ENCODE results near the gene TMEM106A.
"Not testable (repeated sequence)": the region's sequence is repeated elsewhere in the genome, so short reads cannot be mapped to it uniquely, and the experiment has no call there.

The TMEM106A gene, protein sequence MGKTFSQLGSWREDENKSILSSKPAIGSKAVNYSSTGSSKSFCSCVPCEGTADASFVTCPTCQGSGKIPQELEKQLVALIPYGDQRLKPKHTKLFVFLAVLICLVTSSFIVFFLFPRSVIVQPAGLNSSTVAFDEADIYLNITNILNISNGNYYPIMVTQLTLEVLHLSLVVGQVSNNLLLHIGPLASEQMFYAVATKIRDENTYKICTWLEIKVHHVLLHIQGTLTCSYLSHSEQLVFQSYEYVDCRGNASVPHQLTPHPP

DNA sequence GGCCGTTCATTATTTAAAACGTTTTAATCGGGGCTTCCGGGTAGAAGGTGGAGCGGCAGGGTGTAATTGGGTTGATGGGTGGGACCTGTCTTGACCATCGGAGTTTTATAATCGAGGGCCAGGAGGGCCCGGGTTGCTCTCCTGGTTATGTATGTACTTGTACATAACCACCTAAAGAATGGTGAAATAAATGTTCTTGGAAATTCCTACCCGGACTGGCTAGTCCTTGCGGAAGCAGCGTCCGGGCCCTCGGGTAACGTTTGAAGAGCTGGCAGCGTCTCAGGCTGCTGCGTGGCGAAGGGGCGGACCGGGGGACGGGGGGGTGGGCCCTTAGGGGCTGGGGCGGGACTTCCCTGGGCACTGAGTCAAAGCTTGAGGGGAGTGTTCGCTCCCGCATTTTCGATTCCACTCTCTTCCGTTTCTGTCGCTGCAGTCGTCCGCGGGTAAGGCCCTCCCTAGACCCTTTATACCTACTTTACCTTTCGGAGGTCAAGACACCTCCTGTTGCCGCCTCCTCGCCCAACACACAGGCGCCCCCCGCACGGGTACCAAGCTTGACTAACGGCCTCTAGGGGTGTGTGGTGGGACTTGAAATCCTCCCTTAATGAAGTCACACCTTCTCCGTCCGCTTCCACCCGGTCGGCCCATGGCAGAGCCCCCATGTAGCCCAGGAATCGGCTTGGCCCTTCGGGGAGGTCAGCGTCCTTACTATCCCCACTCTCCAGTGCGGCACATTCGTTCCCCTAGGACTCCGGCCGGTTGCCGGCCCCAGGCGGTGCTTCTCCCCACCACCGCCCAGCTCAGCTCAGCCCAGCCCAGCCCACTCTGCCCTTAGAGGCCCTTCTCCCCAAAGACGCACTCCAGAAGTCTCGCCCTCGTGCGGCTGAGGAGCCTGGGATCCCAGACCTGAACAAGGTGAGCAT lies at the start of gene TMEM106A:
Gene TMEM106A (plus strand): TSS at position 396 of the 923 bp plus-strand sequence. CDS start 1,167 bp downstream, outside the sequence.
- DNase-seq, result peak; percentile 60

DNA sequence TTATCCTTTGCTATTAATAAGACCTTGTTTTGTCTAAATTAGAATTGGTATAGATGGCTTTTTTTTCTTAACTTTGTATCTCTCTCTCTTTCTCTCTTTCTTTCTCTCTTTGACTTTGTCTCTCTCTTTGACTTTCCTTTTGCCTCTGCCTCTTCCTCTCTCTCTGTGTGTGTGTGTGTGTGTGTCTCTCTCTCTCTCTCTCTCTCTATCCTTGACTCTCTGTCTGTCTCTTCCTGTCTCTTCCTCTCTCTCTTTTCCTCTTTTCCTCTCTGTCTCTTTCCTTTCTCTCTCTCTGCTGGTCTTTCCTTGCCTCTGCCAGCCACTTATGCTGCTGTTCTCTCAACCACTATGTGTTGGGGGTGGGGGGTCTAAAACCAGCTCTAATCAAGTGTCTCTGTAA lies 45.7 kb upstream of the TMEM106A start:
- not testable (repeated sequence) for DNase-seq

DNA sequence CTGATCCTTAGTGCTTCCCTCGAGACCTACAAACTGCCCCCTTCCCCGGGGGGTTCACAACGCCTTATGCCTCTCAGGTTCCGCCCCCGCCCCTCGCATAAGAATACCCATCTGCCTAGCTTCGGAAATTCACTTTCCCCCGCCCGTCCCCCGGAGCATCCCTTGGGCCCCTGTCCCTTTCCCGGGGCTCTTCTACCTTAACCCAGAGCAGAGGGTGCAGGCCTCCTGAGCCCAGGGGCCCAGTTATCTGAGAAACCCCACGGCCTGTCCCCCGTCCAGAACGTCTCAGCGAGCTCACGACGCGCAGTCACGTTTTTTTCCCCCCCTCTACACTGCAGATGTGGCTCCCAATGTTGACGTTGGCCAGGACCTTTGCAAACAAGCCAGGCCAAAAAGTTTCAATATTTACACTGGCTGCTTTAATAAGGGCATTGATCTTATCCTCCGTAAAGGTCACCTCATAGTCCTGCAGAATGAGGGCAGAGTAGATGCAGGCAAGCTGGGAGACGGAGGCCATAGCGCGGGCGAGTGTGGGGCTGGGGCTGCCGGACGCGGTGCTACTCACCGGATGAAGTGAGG lies 42.0 kb upstream of the TMEM106A start:
- DNase-seq, result no peak

DNA sequence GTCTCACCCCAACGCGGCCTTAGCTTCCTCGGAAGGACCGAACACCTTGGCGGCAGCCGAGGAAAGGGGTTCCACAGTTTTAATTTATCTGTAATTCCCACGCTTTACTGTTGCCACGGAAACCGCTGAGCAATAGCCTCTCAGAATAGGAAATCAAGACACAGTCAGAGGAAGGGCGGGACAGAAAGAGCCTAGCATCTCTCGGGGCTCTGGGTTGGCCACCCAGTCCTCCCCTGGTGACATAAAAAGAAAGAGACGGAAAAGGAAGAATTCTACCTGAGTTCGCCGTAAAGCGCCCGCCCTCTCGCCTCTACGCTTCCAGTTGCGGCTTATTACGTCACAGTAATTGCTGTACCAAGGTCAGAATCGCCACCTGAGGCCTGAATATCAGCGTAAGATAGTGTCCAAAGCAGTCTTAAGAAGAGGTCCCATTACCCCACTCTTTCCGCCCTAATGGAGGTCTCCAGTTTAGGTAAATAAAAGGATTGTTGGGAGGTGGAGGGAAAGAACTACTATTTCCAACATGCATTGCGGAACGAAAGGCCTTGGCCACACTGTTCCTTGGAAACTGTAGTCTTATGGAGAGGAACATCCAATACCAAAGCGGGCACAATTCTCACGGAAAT lies 41.4 kb upstream of the TMEM106A start:
- peak; percentile 96 for DNase-seq

DNA sequence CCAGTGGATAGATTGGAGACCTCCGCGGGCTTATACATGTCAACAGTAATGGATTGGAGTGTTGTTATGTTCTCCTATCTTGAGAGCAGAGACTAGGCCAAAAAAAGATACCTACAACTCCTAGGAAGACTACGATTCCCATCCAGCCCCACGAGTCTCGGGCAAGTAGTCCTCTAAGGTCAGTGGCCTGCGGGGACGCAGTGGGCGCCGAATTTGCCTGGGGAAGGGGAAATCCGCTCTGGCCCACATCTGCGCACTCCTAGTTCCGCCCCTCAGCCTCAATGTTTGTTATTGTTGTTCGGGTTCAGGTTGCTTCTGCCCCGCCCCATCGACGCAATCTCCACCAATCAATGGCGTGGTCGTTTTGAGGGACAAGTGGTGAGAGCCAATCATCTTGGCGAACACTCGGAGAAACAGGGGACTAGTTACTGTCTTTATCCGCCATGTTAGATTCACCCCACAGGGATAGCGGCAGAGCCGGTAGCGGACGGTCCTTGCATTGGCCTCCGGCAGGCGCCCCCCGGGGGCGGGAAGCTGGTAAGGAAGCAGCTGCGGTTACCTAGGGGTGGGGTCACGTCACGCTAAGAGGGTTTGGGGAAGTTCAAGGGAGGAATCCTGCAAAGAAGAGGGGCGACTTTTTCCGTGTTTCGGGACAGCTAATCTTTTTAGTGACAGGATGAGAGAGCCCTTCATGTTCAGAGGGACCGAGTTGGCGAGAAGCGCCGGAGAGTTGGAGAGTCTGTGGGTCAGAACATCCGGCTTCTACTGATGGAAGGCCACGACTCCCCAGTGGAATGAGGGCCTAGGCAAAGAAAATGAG lies 40.7 kb upstream of the TMEM106A start, which contains the start of gene NBR1:
Gene NBR1 (plus strand): TSS at position 449 of the 820 bp plus-strand sequence. CDS start 4,586 bp downstream, outside the sequence.
- peak; percentile 96 for DNase-seq

DNA sequence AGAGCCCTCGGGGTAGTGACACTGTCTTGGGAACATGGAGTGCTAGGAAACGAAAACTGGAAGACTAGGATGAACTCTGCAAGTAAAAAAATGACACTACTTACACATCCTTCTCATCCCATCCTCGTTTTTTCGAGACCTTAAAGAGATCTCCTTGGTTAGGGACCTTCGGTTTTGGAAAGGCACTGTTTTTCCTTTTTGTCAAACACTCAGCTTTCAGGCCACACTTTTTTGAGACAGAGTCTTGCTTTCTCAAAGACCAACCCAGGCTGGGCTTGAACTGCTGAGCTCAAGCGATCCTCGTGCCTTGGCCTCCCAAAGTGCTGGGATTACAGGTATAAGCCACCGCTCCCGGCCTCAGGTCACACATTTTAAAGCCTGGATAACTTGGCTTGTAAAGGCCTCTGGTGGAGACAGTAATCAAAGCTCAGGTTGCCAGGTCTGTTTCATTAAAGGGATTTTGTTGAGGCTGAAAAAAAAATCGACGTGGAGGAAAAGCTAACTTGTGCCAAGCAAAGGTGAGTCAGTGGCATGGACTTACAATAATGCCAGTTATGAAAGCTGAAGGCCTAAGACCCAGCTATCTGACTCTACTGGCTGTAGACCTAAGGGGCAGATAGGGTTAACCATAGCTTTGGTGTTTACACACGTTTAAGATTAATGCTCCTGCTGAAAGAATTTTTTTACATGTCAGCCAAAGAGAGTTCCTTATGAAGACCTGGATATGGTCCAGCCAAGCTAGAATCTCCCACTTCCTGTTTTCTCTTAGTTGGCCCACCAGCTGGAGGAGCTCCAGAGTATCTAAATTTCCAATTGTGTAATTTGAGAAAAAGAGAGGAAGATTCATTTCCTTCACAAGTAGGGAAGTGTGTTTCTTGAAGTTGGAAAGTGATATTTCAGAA lies 39.8 kb upstream of the TMEM106A start:
- peak; percentile 10 for DNase-seq

DNA sequence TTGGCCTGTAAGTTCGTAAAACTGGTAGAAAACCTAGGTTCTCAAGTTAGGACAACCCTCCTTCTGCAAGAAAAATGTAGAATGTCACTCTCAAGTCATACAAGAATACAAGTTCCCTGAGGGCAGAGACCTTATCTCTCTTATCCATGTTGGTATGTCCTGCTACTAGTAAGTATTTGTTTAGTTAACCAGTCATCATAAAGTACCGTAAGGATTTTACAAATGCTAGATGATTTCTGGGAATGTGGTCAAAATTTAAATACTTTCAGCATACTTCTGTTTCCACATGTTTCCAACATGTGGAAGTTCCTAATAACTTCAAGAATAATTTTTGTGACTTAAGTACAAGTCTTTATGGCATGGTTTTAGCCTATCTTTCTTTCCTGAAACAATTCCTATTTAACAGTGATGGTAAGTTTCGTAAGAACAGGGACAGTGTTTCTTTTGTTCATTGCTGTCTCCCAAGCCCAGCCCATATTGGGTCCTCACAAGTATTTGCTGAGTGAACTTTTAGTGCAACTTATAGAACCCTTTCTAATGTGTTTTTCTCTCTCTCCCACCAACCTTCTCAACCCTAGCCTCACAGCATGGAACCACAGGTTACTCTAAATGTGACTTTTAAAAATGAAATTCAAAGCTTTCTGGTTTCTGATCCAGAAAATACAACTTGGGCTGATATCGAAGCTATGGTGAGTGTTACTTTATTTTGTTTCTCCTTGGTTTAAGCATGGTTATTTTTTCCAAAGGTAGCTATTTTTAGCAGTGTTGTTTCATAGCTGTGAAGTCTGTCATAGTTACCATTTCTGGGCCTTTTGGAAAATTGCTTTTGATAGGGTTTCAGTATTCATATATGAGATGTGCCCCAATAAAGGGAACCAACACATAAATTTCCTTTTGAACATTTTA lies 36.2 kb upstream of the TMEM106A start:
- DNase-seq, result no peak

DNA sequence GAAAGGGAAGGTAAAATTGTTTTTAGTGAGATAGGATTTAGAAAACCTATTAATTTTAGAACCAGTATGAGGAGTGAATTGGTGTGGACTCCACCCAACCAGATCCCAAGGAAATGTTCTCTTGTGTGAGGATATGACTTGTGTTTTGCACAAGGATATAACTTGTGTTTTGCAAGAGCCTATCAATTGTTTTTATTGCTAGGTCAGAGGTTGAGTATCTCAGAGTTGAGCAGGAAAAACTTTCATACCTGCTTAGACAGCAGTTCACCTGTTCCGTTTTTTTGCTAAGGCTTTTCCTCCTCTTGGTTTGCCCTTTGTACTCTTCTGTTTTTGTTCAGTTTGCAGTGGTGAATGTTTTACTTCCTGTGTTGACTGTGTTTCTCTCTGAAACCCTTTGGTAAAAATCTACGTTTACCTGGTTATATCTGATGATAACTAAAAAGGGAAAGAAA lies 35.5 kb upstream of the TMEM106A start:
- no peak for DNase-seq

DNA sequence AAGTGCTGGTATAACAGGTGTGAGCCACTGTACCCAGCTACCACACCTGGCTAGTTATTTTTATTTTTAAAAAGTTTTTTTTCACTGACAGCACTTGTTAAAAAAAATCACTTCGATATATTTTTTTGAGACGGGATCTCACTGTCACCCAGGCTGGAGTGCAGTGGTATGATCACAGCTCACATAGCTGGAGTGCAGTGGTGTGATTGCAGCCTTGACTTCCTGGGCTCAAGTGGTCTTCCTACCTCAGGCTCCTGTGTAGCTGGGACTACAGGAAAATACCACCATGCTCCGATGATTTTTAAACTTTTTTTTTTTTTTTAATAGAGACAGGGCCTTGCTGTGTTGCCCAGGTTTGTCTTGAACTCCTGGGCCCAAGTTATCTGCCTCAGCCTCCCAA lies 27.8 kb upstream of the TMEM106A start:
- DNase-seq, result no peak

DNA sequence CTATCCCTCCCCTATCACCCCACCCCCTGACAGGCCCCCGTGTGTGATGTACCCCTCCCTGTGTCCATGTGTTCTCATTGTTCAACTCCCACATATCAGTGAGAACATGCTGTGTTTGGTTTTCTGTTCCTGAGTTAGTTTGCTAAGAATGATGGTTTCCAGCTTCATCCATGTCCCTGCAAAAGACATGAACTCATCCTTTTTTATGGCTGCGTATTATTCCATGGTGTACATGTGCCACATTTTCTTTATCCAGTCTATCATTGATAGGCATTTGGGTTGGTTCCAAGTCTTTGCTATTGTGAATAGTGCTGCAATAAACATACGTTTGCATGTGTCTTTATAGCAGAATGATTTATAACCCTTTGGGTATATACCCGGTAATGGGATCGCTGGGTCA lies 25.0 kb upstream of the TMEM106A start:
- not testable (repeated sequence) for DNase-seq

DNA sequence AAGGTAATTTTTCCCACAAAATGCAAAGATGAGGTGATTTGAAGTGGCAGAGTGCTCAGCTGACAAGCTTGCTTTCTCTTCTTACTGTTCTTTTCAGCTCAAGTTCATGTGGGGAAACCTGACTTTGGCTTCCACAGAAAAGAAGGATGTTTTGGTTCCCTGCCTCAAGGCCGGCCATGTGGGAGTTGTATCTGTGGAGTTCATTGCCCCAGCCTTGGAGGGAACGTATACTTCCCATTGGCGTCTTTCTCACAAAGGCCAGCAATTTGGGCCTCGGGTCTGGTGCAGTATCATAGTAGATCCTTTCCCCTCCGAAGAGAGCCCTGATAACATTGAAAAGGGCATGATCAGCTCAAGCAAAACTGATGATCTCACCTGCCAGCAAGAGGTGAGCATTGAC lies 18.4 kb upstream of the TMEM106A start:
- DNase-seq, result no peak

DNA sequence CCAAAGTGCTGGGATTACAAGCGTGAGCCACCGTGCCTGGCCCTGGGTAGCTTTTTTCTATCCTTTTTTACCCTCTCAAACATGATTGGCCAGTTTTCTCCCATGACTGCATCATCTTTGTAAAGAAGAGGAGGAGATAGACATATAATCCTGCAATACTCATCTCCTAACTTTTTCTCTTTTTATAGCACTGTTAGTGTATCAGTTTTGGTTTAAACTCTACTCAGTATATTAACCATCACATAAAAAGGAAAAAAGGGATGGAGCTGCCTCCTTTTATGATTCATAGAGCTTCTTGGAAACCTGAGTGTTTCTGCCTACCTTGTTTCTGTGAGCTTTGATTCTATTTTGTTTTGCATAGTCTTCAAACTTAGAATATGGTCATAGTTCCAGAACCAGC lies 12.0 kb upstream of the TMEM106A start:
- no peak for DNase-seq

DNA sequence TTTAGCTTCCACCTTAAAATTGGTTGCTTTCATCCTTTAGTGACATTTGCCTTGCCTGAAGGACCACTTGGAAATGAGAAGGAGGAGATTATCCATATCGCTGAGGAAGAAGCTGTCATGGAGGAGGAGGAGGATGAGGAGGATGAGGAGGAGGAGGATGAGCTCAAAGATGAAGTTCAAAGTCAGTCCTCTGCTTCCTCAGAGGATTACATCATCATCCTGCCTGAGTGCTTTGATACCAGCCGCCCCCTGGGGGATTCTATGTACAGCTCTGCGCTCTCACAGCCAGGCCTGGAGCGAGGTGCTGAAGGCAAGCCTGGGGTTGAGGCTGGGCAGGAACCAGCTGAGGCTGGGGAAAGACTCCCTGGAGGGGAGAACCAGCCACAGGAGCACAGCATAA lies 11.5 kb upstream of the TMEM106A start:
- no peak for DNase-seq

DNA sequence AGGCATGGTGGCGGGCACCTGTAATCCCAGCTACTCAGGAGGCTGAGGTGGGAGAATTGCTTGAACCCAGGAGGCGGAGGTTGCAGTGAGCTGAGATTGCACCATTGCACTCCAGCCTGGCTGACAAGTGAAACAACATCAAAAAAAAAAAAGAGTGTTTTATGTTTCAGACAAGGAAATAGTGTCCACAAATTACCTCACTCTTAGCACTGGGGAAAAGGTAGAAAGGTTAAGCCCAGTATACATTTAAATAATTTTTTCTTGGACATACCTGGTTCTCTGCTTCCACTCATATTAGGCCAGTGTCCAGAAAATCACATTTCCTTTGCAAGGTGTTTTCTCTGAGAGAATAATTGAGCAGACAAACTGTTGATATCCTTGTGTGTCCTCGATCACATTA lies 8.7 kb upstream of the TMEM106A start:
- not testable (repeated sequence) for DNase-seq

DNA sequence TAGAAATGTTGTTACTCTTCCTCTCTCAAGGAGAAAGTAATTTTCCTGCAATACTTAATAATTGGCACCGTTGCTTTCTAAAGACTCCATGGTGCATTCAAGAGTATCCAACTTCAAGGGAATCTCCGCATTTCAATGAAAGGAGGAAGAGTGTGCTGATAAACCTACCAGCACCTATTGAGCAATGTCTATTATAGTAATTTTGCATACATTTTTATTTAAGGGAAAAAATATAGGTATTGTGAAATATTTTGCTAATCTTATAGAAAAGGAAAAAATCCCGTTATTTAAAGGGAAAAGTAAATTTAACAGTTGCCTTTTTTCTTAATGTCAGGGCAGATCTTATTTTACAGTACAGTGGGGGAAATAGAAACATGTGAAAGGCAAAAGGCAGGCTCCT lies 1.1 kb upstream of the TMEM106A start:
- no peak for DNase-seq

DNA sequence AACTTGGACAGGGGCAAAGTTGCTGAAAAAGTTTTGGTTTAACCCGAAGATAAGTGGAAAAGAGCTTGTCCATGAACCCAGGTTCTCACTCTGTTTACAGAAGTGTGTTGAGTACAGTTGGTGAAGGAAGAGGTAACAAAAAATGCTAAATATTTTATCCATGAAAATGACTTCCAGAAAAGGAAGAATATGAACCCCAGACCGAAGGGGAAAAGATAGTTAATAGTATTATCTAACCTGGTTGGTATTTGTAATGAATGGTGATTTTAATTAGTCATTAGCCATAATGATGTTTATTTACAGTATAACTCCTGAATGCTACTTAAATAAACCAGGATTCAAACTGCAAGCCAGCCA lies 574 bp upstream of the TMEM106A start:
- DNase-seq, result no peak

DNA sequence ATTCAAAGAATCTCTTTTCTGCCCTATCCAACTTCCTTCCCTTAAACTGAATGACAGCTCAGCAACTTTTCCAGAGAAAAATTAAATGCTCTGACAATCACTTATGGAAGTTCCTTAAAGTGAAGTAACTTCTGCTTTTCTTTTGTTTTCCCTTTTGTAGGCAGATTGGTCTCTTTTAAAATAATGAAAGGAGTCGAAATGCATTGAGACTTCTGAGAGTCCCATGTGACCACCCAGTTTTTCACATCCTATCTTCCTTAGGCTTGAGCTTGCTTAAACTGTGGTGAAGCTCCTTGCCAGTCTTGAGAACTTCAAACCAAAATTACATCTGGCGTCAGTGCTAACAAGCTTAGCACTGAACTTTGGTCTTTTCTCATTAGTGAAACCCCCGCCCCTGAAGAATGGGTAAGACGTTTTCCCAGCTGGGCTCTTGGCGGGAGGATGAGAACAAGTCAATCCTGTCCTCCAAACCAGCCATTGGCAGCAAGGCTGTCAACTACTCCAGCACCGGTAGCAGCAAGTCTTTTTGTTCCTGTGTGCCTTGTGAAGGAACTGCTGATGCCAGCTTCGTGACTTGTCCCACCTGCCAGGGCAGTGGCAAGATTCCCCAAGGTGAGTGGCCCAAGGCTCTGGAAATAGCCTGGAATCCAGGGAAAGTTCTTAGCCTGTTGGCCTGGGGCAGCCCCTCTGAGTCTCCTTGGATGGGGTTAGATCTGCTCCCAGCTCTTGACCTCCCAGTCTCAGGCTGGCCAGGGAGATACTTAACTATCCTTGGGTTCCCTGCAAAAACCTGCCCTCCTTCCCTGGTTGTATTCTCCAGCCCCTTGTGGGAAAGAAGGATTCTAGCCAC lies 1.2 kb downstream of the TMEM106A start:
- no peak for DNase-seq

DNA sequence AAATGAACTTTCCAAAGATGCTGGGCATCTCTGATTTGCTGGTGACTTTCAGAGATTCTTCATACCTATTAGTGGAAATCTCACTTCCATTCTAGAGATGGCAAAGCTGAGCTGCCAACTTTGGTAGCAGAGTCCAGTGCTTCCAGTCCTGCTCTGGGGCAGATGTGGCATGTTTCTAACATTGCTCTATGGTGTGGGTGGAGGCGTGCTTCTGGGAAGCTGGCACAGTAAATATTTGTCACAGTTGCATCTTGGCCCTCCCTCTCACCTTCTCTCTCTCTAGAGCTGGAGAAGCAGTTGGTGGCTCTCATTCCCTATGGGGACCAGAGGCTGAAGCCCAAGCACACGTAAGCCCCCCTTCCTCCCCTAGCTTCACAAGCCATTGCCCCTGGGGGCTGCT lies 1.9 kb downstream of the TMEM106A start:
- DNase-seq, result no peak

DNA sequence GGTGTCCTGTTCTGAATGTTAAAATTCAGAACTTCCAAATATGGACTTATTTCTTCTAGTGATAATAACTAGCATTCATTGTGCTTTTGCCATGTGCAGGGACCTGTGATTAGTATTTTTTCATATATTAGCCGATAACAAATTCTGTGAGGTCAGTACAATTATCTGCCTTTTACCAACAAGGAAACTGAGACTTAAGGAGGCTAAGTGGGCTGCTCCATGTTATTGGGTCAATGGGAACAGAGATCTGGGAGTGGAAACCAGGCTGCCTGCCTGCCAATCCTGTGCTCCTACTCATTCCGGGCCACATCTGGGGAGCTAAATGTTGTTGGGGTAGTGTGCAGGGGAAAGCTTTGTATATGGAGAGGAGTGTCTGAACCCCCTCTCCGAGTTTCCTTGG lies 3.7 kb downstream of the TMEM106A start:
- DNase-seq, result no peak
